Glutamatergic neuron (in vitro differentiated cells): ENCODE results near the gene MAZ. TPM values are rescaled to one million over a fixed set of nuclear protein-coding genes. Genes with fewer than 3 reads are reported as not detected.
A peak's percentile ranks its signal among the peaks of the same experiment; 100 is the strongest.

Experiments
- DNase-seq: peaks from one replicate; pipeline ENCODE4 v3.0.0; 2022
- H3K27ac Mint-ChIP-seq: one replicate; pipeline ENCODE4 v1.8.0; 2020; ENCODE audit warnings: mild to moderate bottlenecking, mixed read lengths, inconsistent platforms; ENCODE audit not compliant: unreplicated experiment
- H3K27me3 Mint-ChIP-seq: one replicate; pipeline ENCODE4 v1.8.0; 2020; ENCODE audit warnings: mild to moderate bottlenecking, moderate library complexity, mixed read lengths, inconsistent platforms; ENCODE audit not compliant: unreplicated experiment
- H3K36me3 Mint-ChIP-seq: one replicate; pipeline ENCODE4 v1.8.0; 2020; ENCODE audit warnings: mild to moderate bottlenecking, mixed read lengths, inconsistent platforms; ENCODE audit not compliant: unreplicated experiment
- H3K4me1 Mint-ChIP-seq: one replicate; pipeline ENCODE4 v1.8.0; 2020; ENCODE audit warnings: mild to moderate bottlenecking, low read depth, mixed read lengths, inconsistent platforms; ENCODE audit not compliant: unreplicated experiment
- H3K4me3 Mint-ChIP-seq: one replicate; pipeline ENCODE4 v1.8.0; 2020; ENCODE audit warnings: mild to moderate bottlenecking, mixed read lengths, inconsistent platforms; ENCODE audit not compliant: unreplicated experiment
- H3K9me3 Mint-ChIP-seq: one replicate; pipeline ENCODE4 v1.8.0; 2020; ENCODE audit warnings: mild to moderate bottlenecking, moderate library complexity, mixed read lengths, inconsistent platforms; ENCODE audit not compliant: unreplicated experiment
- total RNA-seq: library from RNA; stranded (reverse); fragmentation: NEBNext Ultra II Directional; extraction: Animal tissue kit (Norgen Biotek cat#: 25700); gene quantifications from one replicate; pipeline ENCODE4 v1.2.1, GENCODE V29; 2021; ENCODE audit not compliant: unreplicated experiment
- TF ChIP-seq, protein P1 (sequence below): fragments of 200-600 bp; sonication (generic); IDR thresholded peaks from one replicate; pipeline ENCODE4 v1.5.0; 2021; ENCODE audit not compliant: partially characterized antibody, unreplicated experiment

The MAZ gene
- total RNA-seq, 1 donor from 2014 or later = 369 TPM

GRCh38 chr16:29819506-29819905 is 13.2 kb downstream of the MAZ start:
- TF ChIP-seq, protein P1, sequence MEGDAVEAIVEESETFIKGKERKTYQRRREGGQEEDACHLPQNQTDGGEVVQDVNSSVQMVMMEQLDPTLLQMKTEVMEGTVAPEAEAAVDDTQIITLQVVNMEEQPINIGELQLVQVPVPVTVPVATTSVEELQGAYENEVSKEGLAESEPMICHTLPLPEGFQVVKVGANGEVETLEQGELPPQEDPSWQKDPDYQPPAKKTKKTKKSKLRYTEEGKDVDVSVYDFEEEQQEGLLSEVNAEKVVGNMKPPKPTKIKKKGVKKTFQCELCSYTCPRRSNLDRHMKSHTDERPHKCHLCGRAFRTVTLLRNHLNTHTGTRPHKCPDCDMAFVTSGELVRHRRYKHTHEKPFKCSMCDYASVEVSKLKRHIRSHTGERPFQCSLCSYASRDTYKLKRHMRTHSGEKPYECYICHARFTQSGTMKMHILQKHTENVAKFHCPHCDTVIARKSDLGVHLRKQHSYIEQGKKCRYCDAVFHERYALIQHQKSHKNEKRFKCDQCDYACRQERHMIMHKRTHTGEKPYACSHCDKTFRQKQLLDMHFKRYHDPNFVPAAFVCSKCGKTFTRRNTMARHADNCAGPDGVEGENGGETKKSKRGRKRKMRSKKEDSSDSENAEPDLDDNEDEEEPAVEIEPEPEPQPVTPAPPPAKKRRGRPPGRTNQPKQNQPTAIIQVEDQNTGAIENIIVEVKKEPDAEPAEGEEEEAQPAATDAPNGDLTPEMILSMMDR = no peak
- Mint-ChIP-seq H3K4me1 (peaks cover 33% of the 10 kb centered on the region), H3K27ac (peak overlapping the region; percentile 93), H3K36me3 (no peaks in the 10 kb centered on the region), H3K27me3 (peaks cover 19% of the 10 kb centered on the region), H3K9me3 (peaks cover 16% of the 10 kb centered on the region), H3K4me3 (peak overlapping the region; percentile 91)
- DNase-seq = no peak

- H3K4me3 Mint-ChIP-seq = peak within 1 kb of the TSS; percentile 91
These were observed 14.0 kb downstream of the MAZ start, which contains the start of gene MVP for GRCh38 chr16:29820271-29820701. Gene MVP (plus strand): TSS chr16:29820462. CDS start chr16:29830550, 10,088 bp downstream.

DNA sequence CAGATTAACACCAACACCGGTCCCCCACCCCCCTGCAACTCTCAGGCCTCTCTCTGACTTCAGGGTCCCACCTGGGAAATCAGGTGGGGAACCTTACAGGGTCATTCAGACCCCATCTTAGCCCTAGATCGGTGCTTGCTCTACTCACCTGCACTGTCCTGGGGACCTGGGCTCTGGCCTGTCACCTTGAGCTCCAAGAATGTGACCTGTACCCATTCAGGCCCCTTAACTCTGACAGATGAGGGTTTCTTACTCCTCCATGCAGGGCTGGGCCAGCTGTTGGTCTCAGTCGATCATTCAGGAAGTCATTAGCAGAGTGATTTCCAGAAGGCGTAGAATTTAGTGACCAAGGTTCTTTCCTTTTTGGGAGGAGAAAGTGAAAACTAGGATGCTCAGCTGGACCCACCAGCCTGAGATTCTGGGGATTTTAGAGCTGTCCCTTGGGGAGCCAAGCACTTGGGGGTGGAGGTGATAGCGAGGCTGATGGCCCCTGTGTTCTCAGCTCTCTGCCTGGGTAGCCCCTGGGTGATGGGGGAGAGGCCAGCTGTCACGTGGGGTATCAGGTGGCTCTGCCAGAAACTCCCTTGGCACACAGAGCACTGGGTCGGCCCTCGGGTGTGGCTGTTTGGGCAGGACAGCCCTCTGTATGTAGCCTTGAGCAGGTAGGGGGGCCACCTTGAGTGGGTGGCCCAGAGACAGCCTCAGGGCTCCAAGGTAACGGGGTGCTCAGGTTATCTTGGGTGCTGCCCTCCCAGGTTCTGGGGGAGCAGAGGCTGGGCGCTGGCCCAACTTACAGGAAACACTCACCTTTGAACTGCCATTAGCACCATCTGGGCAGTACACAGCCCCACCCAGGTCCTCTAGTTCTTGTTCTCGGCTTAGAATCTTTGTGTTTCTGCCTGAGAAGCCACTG is 14.7 kb downstream of the MAZ start:
- TF ChIP-seq, protein P1 = no peak
- peak overlapping the region; percentile 91 for H3K4me3 Mint-ChIP-seq
- H3K27me3 Mint-ChIP-seq = peaks cover 17% of the 10 kb centered on the region
- H3K9me3 Mint-ChIP-seq = peaks cover 16% of the 10 kb centered on the region
- peaks cover 38% of the 10 kb centered on the region for H3K4me1 Mint-ChIP-seq
- DNase-seq = no peak
- H3K27ac Mint-ChIP-seq = peak overlapping the region; percentile 93
- no peaks in the 10 kb centered on the region for H3K36me3 Mint-ChIP-seq

More at GRCh38 chr16:29820271-29820701, 14.0 kb downstream of the MAZ start, which contains the start of gene MVP:
- DNase-seq = peak; percentile 57
- Mint-ChIP-seq H3K4me1 (peaks cover 33% of the 10 kb centered on the region), H3K9me3 (peaks cover 15% of the 10 kb centered on the region), H3K27me3 (peaks cover 18% of the 10 kb centered on the region), H3K36me3 (no peaks in the 10 kb centered on the region), H3K27ac (peak within 1 kb of the TSS; percentile 93)
- TF ChIP-seq, protein P1 = no peak

DNA sequence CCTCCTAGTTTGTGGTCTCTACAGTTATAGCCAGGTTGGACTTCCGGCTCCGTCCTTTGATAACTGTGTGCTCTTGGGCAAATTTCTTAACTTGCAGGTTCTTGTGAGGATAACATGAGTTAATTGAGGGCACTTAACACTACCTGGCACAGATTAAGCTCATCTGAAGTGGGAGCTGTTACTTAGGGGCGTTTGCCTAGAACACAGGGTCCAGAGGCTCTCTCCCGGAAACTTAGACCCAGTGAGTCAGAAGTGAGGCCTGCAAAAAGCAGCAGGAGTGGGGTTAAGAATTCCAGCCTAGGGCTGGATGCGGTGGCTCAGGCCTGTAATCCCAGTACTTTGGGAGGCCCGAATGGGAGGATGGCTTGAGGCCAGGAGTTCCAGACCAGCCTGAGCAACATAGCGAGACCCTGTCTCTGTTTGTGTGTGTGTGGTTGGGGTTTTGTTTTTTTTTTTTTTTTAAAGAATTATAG is 15.3 kb downstream of the MAZ start:
- TF ChIP-seq, protein P1 = no peak
- peaks cover 16% of the 10 kb centered on the region for H3K9me3 Mint-ChIP-seq
- peaks cover 18% of the 10 kb centered on the region for H3K27me3 Mint-ChIP-seq
- H3K27ac Mint-ChIP-seq = peak overlapping the region; percentile 93
- H3K4me3 Mint-ChIP-seq = peak overlapping the region; percentile 91
- no peak for DNase-seq
- peaks cover 39% of the 10 kb centered on the region for H3K4me1 Mint-ChIP-seq
- no peaks in the 10 kb centered on the region for H3K36me3 Mint-ChIP-seq

DNA sequence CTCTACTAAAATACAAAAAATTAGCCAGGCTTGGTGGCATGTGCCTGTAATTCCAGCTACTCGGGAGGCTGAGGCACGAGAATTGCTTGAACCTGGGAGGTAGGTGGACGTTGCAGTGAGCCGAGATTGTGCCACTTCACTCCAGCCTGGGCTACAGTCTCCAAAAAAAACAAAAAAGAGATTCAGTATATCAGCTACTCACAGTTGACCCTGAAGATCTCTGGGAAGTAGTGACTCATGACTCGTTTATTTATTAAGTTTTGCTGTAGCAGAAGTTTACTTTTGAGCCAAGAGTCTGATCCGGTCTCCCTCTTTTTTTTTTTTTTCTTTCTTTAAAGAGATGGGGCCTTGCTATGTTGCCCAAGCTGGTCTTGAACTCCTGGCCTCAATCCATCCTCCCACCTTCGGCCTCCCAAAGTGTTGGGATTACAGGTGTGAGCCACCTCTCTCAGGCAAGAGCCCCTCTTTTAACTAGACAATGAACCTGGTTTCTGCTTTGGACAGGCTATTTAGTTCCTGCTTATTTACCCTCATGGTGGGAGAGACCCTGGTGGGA is 18.3 kb downstream of the MAZ start:
- Mint-ChIP-seq H3K4me1 (peaks cover 32% of the 10 kb centered on the region), H3K9me3 (peaks cover 11% of the 10 kb centered on the region), H3K27me3 (peaks cover 13% of the 10 kb centered on the region), H3K36me3 (no peaks in the 10 kb centered on the region), H3K4me3 (peak overlapping the region; percentile 69), H3K27ac (peak overlapping the region; percentile 99)
- TF ChIP-seq, protein P1 = no peak
- no peak for DNase-seq
